Cardiac fibroblast (primary cell): Measurements from ENCODE around the gene APOA4.
"Not testable (repeated sequence)": the region's sequence is repeated elsewhere in the genome, so short reads cannot be mapped to it uniquely, and the experiment has no call there.

Experiments
- DNase-seq, 2 donors: peaks; one replicate each; pipeline versions ENCODE4 v3.0.0 to v3.0.0-alpha.2; 2010; ENCODE audit warnings: low read depth in 2 of 2
- H3K4me3 ChIP-seq, 2 donors: replicated peaks in 1 of 2; 1 replicate in 1 of 2; 2 replicates in 1 of 2; pipeline ENCODE4 v1.5.1; 2011; ENCODE audit warnings: low read depth in 2 of 2, low read length in 2 of 2, mild to moderate bottlenecking in 2 of 2, moderate library complexity in 1 of 2
- CTCF ChIP-seq: IDR thresholded peaks from one replicate; pipeline ENCODE4 v1.5.1; 2011; ENCODE audit warnings: low read depth, mild to moderate bottlenecking, low read length, inconsistent platforms

APOA4 gene

GRCh38 chr11:116835791-116836631 lies 12.9 kb upstream of the APOA4 start:
- TF ChIP-seq CTCF = peak; percentile 80
- H3K4me3 ChIP-seq = peak overlapping the region; percentile 5 to 28
- peak; percentile 95 to 99 for DNase-seq

- peak overlapping the region in 1 of 2 donors; percentile 5 for H3K4me3 ChIP-seq
- no peak for TF ChIP-seq CTCF
Observed at GRCh38 chr11:116835042-116835772, 12.1 kb upstream of the APOA4 start.

GRCh38 chr11:116834535-116835041 lies 11.5 kb upstream of the APOA4 start:
- DNase-seq, H3K4me3 ChIP-seq: not testable (repeated sequence)

More at GRCh38 chr11:116835042-116835772, 12.1 kb upstream of the APOA4 start:
- DNase-seq = no peak

- TF ChIP-seq CTCF = no peak
- DNase-seq = no peak
- H3K4me3 ChIP-seq = no peak overlapping the region
Observed at GRCh38 chr11:116833816-116834534, 10.9 kb upstream of the APOA4 start.

- no peak for DNase-seq
- no peak overlapping the region for H3K4me3 ChIP-seq
- no peak for TF ChIP-seq CTCF
Observed at GRCh38 chr11:116833491-116833815, 10.3 kb upstream of the APOA4 start.

- TF ChIP-seq CTCF = no peak
- H3K4me3 ChIP-seq = no peak overlapping the region
- no peak for DNase-seq
Observed at GRCh38 chr11:116832350-116833290, 9.5 kb upstream of the APOA4 start.
